WERI-Rb-1 (cell line): ENCODE measurements around the gene HSD11B2.

Source experiments
- DNase-seq: peaks from one replicate; pipeline ENCODE4 v3.0.0-alpha.2; 2020
- H3K27ac ChIP-seq: fragments of 250-450 bp; sonication (Bioruptor Pico); 2 replicates; pipeline ENCODE4 v1.5.1; 2020; ENCODE audit warnings: mild to moderate bottlenecking, moderate library complexity
- H3K27me3 ChIP-seq: fragments of 250-450 bp; sonication (Bioruptor Pico); 2 replicates; pipeline ENCODE4 v1.5.1; 2021; ENCODE audit warnings: mild to moderate bottlenecking, low read depth, moderate library complexity; ENCODE audit not compliant: insufficient read depth, severe bottlenecking
- H3K36me3 ChIP-seq: fragments of 250-450 bp; sonication (Bioruptor Pico); 2 replicates; pipeline ENCODE4 v1.5.1; 2020; ENCODE audit warnings: mild to moderate bottlenecking, moderate library complexity
- H3K4me3 ChIP-seq: 2 replicates; pipeline ENCODE4 v1.5.1; 2011; ENCODE audit warnings: low read depth, mild to moderate bottlenecking, control low read depth, low read length
- H3K9me3 ChIP-seq: fragments of 250-450 bp; sonication (Bioruptor Pico); 2 replicates; pipeline ENCODE4 v1.5.1; 2021; ENCODE audit warnings: mild to moderate bottlenecking, moderate library complexity; ENCODE audit not compliant: severe bottlenecking
- TF ChIP-seq, protein P1 (sequence below): IDR thresholded peaks from 2 replicates; pipeline ENCODE4 v1.5.1; 2011; ENCODE audit warnings: low read depth, mild to moderate bottlenecking, control low read depth, inconsistent platforms, low read length

The HSD11B2 gene

DNA sequence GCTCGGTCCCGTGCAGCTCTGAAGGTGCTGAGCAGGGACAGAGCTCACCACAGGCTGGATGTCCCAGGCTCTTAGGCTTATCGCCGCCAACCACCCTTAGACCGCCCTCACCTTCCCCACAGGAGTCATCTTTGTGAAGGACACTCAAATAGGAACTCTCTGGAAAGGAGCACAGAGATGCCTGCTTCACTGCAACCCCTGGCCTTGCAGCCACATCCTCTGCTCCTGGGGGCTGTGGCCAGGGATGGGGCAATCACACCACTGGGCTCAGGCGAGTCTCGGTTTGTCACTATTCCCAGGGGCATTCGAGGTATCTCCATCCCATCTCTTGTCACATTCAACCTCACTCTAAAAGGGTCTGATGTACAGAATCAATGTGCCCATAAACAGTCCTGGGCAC lies 25.6 kb upstream of the HSD11B2 start:
- Histone ChIP-seq H3K27me3 (no peaks in the 10 kb centered on the region), H3K9me3 (no peaks in the 10 kb centered on the region), H3K27ac (no peak overlapping the region), H3K4me3 (no peak overlapping the region), H3K36me3 (no peaks in the 10 kb centered on the region)
- TF ChIP-seq, protein P1, sequence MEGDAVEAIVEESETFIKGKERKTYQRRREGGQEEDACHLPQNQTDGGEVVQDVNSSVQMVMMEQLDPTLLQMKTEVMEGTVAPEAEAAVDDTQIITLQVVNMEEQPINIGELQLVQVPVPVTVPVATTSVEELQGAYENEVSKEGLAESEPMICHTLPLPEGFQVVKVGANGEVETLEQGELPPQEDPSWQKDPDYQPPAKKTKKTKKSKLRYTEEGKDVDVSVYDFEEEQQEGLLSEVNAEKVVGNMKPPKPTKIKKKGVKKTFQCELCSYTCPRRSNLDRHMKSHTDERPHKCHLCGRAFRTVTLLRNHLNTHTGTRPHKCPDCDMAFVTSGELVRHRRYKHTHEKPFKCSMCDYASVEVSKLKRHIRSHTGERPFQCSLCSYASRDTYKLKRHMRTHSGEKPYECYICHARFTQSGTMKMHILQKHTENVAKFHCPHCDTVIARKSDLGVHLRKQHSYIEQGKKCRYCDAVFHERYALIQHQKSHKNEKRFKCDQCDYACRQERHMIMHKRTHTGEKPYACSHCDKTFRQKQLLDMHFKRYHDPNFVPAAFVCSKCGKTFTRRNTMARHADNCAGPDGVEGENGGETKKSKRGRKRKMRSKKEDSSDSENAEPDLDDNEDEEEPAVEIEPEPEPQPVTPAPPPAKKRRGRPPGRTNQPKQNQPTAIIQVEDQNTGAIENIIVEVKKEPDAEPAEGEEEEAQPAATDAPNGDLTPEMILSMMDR = no peak
- no peak for DNase-seq

DNA sequence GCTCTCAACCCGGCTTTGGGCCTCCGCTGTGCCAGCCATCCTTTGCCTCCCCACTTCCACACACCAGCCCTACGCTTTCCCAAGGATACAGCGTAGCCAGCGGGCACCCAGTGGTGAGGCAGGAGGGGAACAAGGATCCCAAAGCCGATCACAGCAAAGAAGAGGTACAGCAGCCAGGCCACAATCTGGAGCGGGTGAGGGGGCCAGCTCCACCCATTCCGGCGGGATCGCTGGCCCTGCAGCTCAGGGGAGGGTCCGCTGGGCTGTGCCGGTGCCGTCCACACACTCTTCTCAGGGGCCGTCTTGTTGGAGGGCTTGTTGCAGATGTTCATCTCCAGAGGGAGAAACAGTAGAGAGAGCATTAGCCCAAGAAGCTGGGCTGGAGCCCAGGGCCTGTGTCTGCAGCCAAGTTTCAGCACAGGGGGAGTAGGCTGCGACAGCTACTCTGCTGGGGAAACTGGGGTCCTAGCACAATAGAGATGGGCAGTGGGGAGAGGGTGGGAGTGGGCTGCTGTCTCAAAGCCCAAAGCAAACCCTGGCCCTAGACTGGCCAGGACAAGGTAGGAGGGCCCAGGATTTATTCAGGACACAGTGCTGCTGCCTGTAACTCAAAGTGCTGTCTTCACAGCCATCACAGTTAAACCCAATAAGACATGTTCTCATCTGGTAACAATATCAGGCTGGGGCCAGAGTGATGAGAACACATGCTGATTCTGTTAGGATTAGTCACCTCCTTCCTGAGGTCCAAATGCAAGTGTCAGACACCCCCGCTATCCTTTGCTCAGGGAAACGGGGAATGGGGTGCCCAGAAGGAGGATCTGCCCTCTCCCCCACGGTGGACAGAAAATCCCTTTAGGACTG lies 24.6 kb upstream of the HSD11B2 start:
- no peak overlapping the region for H3K4me3 ChIP-seq

DNA sequence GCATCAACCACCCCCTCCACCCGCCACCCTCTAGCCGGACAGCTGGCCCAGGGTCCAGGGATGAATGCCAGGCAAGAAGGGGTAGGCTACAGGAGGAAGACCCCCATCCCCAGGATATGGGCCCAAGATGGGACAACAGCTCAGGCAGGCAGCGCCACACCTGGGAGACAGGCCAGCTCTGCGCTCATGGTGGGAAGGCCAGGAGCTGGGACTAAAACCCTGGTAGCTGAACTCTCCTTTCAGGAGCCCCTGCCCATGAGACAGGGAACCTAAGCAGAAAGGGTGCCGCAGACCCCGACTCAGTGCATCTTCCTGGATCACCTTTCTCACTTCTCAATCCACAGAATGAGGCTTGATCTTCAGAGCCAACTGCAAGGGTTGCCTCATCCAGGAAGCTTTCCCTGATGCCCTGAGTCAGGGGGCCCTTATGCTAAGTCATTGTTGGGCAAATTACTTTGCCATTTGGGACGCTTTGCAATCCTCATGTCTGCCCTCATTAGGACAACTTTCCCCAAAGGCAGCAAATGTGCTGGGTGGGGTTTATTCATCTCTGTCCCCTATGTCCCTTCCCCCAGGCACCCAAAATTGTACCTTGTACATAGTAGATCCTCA lies 23.6 kb upstream of the HSD11B2 start:
- Histone ChIP-seq H3K27me3 (no peaks in the 10 kb centered on the region), H3K36me3 (no peaks in the 10 kb centered on the region), H3K27ac (no peak overlapping the region), H3K9me3 (no peaks in the 10 kb centered on the region), H3K4me3 (no peak overlapping the region)
- DNase-seq = no peak
- TF ChIP-seq, protein P1 = no peak

More for the DNA sequence above, 24.6 kb upstream of the HSD11B2 start:
- no peak for DNase-seq
- Histone ChIP-seq H3K36me3 (no peaks in the 10 kb centered on the region), H3K9me3 (no peaks in the 10 kb centered on the region), H3K27me3 (no peaks in the 10 kb centered on the region), H3K27ac (no peak overlapping the region)
- TF ChIP-seq, protein P1 = no peak

DNA sequence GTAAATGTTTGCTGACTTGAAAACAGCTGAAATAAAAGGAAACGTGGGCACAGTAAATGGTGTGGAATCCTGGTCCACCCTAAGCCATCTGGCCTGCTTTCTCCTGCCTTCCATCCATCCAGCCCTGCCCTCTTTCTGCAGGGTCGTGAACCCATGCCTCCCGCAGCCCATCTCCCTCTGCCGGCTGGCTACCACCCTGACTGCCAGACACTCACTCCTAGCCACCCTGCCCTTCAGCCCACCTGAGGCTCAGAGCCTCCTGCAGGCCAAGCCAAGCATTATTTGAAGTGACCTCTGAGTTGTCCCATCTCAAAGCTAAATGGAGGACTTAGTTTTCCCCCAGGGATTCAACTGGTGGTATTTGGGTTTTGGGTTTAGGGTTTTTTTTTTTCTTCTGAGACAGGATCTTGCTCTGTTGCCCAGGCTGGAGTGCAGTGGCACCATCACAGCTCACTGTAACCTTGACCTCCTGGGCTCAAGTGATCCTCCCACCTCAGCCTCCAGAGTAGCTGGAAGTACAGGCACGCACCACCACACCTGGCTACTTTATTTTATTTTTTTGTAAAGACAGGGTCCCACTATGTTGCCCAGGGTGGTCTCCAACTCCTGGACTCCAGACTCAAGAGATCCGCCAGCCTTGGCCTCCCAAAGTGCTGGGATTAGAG lies 23.0 kb upstream of the HSD11B2 start:
- Histone ChIP-seq H3K4me3 (no peak overlapping the region), H3K36me3 (no peaks in the 10 kb centered on the region), H3K9me3 (no peaks in the 10 kb centered on the region), H3K27ac (no peak overlapping the region), H3K27me3 (no peaks in the 10 kb centered on the region)
- TF ChIP-seq, protein P1 = 0 out of 2 replicates have a peak, but pooled peaks have one; percentile 15
- no peak for DNase-seq

DNA sequence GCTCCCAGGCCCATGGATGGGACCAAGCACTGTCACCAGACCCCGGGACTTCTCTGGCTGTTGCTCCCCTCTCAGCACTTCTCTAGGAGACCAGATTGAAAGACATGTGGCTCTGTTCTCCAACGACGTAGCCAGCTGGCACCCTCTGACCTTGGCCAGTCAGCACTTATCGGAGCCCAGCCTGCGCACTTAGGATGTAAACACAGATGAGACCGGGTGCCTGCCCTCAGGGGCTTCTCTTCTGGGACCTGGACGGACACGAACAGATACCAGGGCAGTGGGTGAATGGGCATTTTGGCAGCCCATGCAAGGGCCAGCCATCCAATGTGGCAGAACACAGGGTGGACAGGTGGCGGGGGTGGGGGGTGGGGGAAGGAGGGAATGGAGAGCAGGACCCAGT lies 21.3 kb upstream of the HSD11B2 start:
- no peaks in the 10 kb centered on the region; the same call in 1 of the 2 replicates for H3K36me3 ChIP-seq
- no peak overlapping the region for H3K4me3 ChIP-seq
- TF ChIP-seq, protein P1 = no peak
- DNase-seq = no peak
- H3K27me3 ChIP-seq = no peaks in the 10 kb centered on the region
- no peaks in the 10 kb centered on the region for H3K9me3 ChIP-seq
- no peak overlapping the region for H3K27ac ChIP-seq
